Choroid plexus epithelial cell (primary cell): ENCODE results near the gene HMGB2.

Source experiments
- DNase-seq: peaks from one replicate; pipeline ENCODE4 v3.0.0-alpha.2; 2010; ENCODE audit warnings: low read depth
- H3K4me3 ChIP-seq: 2 replicates; pipeline ENCODE4 v1.5.1; 2011; ENCODE audit warnings: low read depth, mild to moderate bottlenecking, control low read depth, low read length, moderate library complexity
- TF ChIP-seq, protein P1 (sequence below): conservative IDR thresholded peaks from 2 replicates; pipeline ENCODE4 v1.5.1; 2011; ENCODE audit warnings: low read depth, mild to moderate bottlenecking, control low read depth, inconsistent platforms, low read length, moderate library complexity

The HMGB2 gene

DNA sequence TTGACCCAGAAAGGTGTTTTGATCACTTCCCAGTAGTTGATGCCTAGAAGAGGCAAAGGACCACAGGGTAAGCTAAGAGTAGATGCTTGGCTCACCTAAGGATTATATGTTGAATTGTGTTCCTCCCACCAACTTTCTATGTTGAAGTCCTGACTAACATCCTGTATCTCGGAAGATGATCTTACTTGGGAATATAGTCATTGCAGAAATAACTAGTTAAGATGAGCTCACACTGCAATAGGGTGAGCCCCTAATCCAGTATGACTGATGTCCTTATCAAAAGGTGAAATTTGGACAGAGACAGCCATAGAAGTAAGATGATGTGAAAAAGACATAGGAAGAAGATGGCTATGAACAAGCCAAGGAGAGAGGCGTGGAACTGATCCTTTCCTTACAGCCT lies 3.3 kb upstream of the HMGB2 start:
- H3K4me3 ChIP-seq = no peak overlapping the region
- no peak for DNase-seq
- TF ChIP-seq, protein P1, sequence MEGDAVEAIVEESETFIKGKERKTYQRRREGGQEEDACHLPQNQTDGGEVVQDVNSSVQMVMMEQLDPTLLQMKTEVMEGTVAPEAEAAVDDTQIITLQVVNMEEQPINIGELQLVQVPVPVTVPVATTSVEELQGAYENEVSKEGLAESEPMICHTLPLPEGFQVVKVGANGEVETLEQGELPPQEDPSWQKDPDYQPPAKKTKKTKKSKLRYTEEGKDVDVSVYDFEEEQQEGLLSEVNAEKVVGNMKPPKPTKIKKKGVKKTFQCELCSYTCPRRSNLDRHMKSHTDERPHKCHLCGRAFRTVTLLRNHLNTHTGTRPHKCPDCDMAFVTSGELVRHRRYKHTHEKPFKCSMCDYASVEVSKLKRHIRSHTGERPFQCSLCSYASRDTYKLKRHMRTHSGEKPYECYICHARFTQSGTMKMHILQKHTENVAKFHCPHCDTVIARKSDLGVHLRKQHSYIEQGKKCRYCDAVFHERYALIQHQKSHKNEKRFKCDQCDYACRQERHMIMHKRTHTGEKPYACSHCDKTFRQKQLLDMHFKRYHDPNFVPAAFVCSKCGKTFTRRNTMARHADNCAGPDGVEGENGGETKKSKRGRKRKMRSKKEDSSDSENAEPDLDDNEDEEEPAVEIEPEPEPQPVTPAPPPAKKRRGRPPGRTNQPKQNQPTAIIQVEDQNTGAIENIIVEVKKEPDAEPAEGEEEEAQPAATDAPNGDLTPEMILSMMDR = no peak

DNA sequence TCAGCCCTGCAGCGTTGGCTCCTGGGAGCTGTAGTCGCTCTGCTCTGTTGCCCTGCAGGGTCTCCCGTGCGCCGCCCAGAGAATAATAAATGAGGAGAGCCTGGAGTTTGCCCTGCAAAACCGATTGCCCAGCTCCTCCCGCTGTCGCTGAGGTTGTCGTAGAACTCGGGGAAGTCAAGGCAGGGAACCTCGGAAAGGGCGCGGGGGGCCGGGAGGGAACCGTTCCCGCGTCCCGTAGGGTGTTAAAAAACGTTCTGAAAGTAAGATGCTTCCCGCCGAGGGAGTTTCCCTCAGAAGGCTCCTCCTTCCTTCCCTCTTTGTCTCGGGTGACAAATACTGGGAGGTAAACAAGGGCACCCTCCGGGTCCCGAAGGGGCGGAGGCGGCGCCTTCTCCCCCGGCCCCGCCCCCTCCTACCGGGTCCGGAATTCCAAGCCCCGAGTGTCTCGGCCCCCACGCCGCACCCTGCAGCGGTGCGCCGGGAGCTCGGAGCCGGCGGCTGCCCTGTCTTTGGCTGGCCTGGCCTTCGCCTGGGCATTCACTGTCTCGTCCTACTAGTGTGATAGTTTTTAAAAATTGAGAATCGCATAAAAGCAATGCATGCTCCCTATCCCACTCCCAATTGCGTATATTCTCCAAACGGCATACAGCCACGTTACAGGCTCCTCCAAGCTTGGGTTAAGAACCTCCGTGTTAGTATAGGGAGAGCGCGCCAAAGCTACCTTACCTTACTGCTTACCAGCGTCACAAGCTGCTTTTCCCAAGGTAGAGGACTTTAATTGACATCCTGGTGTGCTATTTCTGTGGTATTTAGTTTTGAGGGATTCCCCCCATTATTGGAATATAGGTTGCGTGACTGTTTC lies 964 bp upstream of the HMGB2 start:
- peak; percentile 71 for DNase-seq
- TF ChIP-seq, protein P1 = no peak
- peak overlapping the region; percentile 97 for H3K4me3 ChIP-seq

DNA sequence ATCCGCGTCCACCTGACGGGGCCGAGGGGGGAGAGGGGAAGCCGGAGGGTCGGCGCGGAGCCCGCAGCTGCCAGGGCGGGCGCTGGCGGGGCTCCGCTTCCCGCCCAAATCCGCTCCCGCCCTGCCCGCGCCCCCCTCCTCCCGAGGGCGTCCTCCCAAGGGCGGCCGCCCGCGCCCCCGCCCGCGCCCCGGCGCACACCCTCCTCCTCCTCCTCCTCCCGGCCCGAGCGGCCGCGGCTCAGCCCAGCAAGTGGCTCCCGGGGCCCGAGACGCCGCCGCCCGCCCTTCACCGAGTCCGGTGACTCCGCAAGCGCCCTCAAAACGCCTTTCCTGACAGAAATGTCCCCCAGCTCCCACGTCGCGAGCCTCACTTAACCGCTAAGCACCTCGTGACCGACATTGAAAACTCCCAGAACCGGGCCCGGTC lies 487 bp downstream of the HMGB2 start:
- peak; percentile 40 for DNase-seq
- TF ChIP-seq, protein P1 = no peak
- H3K4me3 ChIP-seq = peak overlapping the region; percentile 97

DNA sequence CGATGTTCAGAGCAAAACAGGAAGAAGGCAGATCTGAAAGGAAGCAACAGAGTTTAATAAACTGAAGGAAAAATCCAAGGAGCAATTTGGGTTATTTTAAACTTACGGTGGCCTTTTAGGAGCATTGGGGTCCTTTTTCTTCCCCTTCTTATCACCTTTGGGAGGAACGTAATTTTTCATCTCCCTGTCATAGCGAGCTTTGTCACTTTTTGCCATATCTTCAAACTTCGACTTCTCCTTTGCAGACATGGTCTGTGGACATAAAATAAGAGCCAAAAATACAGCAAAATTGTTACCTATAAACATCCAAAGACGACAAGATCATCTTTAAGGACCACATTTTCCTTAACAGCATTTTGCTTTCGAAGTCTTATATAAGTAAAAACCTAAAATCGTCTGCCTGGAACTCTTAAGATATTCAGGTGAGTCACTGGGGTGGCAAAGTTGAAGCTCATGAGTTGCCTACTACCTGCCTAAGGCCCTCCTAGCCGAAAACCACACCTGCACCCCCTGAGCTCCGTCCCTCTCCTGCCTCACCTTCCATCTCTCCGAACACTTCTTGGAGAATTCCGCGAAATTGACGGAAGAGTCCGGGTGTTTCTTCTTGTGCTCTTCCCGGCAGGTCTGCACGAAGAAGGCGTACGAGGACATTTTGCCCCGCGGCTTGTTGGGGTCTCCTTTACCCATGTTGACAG lies 1.0 kb downstream of the HMGB2 start:
- DNase-seq = peak; percentile 16
- TF ChIP-seq, protein P1 = no peak
- H3K4me3 ChIP-seq = peak overlapping the region; percentile 97

DNA sequence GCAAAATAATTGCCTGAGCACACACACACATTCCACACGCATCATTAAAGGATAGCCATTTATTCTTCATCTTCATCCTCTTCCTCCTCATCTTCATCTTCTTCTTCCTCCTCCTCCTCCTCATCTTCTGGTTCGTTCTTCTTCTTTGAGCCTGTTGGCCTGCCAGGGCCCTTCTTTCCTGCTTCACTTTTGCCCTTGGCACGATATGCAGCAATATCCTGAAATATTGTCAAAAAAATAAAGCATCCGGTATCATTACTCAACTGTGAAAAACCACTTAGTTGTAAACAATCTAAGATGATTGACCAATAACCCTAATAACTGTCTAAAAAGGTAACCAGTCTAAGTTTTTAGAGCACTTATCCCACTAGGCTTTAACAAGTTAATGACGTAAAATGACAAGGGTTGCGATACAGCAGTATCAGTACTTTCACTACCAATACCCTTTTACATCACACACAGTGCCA lies 2.1 kb downstream of the HMGB2 start:
- peak; percentile 46 for DNase-seq
- TF ChIP-seq, protein P1 = no peak
- peak overlapping the region; percentile 28 for H3K4me3 ChIP-seq

DNA sequence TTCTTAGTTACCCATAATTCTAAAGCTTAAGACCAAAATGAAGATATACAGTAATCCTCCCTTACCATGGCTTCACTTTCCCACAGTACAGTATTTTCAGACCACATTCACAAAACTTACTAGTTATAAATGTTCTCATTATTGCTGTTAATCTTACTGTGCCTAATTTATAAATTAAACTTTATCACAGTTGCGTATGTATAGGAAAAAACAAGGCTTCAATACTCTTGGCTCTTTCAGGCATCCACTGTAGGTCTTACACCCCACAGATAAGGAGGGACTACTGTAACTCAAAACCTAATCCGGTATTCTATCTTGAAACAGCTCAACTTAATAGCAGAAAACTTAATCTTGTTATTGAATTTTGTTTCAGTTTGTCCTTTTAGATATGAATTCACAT lies 3.6 kb downstream of the HMGB2 start:
- DNase-seq = no peak
- TF ChIP-seq, protein P1 = no peak
- no peak overlapping the region for H3K4me3 ChIP-seq
